ENCODE data around the gene TRPM6.
A peak's percentile ranks its signal among the peaks of the same experiment; 100 is the strongest.
"Not testable (repeated sequence)": the region's sequence is repeated elsewhere in the genome, so short reads cannot be mapped to it uniquely, and the experiment has no call there.

Gene TRPM6, protein sequence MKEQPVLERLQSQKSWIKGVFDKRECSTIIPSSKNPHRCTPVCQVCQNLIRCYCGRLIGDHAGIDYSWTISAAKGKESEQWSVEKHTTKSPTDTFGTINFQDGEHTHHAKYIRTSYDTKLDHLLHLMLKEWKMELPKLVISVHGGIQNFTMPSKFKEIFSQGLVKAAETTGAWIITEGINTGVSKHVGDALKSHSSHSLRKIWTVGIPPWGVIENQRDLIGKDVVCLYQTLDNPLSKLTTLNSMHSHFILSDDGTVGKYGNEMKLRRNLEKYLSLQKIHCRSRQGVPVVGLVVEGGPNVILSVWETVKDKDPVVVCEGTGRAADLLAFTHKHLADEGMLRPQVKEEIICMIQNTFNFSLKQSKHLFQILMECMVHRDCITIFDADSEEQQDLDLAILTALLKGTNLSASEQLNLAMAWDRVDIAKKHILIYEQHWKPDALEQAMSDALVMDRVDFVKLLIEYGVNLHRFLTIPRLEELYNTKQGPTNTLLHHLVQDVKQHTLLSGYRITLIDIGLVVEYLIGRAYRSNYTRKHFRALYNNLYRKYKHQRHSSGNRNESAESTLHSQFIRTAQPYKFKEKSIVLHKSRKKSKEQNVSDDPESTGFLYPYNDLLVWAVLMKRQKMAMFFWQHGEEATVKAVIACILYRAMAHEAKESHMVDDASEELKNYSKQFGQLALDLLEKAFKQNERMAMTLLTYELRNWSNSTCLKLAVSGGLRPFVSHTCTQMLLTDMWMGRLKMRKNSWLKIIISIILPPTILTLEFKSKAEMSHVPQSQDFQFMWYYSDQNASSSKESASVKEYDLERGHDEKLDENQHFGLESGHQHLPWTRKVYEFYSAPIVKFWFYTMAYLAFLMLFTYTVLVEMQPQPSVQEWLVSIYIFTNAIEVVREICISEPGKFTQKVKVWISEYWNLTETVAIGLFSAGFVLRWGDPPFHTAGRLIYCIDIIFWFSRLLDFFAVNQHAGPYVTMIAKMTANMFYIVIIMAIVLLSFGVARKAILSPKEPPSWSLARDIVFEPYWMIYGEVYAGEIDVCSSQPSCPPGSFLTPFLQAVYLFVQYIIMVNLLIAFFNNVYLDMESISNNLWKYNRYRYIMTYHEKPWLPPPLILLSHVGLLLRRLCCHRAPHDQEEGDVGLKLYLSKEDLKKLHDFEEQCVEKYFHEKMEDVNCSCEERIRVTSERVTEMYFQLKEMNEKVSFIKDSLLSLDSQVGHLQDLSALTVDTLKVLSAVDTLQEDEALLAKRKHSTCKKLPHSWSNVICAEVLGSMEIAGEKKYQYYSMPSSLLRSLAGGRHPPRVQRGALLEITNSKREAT (N-terminal part only)

DNA sequence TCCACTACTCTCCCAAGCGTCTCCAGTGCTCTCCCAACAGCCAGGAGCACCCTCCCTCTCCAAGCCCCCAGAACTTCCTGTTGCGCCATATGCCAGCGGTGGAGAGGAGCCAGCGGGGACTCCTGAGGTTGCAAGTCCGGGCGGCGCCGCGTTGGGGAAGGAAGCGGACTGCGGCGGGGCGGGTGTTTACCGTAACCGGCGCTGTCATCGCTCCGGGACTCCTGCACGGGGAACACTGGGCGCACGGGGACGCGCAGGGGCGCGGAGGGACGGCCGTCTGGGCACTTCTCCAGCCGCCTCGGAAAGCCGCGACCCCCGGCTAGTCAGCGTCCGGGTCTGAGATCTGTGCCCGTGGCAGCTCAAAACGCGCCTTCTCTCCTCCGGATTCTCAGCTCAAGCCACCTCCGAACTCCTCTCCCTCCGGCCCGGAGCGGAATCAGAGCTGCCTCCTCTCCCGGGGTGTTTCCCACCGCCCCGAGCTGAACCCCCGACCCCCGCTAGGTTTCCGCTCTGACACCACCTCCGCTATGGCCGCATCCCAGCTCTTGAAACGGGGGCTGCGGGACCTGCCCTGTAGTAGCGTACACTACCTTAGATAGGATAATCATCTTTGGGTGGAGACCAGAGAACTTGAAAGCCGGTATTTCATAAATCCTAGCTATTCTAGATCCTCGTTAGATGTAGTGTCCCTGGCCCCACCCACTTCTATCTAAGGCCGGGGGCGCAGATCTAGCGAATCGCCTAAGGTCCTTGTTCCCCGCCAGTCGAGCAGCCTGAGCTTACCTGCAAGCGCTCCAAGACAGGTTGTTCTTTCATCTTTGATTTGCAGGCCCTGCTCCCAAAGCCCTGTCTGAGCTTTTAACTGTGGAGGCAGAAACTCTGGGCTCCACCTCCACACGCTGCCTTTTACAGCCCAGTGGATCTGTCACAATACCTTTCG lies at the start of gene TRPM6:
Gene TRPM6, minus strand, starts transcription at position 881 of the 940 bp plus-strand sequence. Its CDS starts 65 bp downstream, at position 816.
- DNase-seq (ENCODE audit: insufficient read length, low spot score) (peak; percentile 61), FAIRE-seq (no peak)
- no peak for TF ChIP-seq POLR2A (IDR thresholded peaks at IDR 0.05; ENCODE audit: low read depth, low read length)

DNA sequence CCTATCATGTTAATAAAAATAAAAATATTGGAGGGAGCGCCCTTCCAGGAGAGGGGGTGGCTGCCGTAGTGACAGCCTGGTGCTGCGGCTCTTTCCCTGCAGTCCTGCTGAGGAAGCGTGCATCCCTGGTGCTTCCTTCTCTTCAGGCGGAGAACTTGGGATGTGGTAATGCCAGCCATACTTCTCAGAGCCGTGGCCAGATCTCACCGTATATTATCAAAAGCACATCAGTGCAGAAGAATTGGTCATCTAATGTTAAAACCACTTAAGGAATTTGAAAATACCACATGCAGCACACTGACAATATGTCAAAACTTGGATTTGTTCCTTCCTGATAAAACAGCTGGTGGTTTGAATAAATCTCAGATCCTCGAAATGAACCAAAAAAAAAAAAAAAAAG lies 47.3 kb upstream of the TRPM6 start:
- DNase-seq (ENCODE audit: insufficient read length, low spot score) (no peak), FAIRE-seq (peak; percentile 62)
- no peak for TF ChIP-seq POLR2A (IDR thresholded peaks at IDR 0.05; ENCODE audit: low read depth, low read length)

DNA sequence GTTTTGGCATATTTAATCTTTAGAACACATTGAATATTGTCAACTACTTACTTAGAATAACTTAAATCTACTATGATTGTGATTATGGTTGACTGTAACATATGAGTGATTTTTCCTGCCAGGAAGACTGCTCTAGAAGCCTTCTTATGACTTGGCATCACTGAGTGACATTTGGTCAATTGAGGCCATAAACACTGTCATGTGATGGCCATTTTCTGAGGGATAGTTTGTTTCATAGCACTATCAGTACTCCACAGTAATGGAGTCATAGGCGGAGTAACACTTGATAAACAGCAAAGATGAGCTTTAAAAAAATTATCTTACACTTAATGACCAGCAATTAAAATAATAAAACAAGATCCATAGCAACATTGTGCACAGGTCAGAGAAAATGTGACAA lies 34.0 kb upstream of the TRPM6 start:
- DNase-seq (ENCODE audit: insufficient read length, low spot score), result no peak
- FAIRE-seq, result no peak
- TF ChIP-seq POLR2A (IDR thresholded peaks at IDR 0.05; ENCODE audit: low read depth, low read length), result no peak

DNA sequence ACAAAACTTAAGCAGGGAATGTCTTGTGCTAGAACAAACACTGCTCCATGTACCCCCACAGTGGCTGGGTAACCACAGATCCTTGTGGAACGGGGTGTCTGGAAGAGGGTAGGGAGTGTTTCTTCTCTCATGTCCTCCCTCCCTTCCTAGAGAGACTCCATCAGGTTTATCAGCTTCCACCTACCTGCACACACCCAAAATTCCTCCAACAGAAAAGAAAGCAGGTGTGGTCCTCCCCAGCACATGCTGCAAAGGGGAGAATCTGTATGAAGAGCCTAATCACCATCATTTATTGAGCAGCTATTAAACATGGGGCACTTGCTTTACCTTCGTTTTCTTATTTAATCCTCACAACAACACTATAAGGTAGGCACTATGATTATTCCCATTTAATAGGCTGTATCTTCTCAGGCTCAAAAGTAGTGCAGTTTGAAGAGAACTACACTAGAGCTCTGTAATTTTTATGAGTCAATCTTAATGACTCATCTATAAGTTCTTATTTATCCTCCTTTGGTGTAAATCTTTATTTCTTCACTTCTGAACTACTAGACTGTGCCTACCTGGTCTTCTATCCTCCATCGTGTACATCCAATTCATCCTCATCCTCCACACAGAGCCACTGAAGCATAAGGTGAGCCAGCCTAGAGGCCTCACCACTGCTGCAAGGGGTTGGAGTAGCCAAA lies 33.4 kb upstream of the TRPM6 start:
- DNase-seq (ENCODE audit: insufficient read length, low spot score) (no peak), FAIRE-seq (no peak)
- no peak for TF ChIP-seq POLR2A (IDR thresholded peaks at IDR 0.05; ENCODE audit: low read depth, low read length)

DNA sequence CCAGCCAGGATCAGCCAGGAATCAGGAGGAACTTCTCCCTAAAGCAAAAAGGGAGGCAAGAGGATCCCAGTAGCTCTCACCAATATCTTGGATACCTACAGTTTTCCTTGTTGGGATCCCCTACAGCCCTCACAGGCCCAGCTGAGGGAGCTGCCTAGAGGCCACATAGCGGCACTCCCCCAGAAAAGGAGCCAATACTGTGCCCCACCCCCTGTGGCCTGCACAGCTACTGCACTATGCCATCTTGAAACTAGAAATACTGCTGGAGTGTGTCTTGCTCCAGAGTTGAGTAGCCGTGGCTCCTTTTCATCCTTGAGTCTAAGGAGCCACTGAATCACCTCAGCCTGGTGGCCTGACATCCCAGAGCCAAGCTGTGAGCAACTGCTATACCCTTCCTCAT lies 22.3 kb upstream of the TRPM6 start:
- FAIRE-seq (no peak), DNase-seq (ENCODE audit: insufficient read length, low spot score) (no peak)
- TF ChIP-seq POLR2A (IDR thresholded peaks at IDR 0.05; ENCODE audit: low read depth, low read length), result no peak

DNA sequence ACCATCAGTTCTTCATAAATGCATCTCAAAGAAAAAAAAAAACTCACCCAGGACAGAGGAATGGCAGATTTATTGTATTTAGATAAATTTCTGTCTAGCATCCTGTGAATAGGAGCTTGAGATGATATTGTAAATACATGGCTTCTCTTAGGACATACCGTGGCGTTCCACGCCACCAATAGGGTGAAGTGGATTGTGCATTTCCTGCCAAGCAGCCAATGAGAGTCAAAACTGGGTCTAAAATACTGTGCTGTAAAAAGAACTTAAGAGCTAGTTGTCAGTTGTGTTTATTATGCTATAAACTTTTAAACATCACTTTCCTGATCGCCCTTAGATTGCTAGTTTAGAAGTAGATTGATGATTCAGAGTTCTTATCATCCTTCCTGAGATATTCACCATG lies 20.9 kb upstream of the TRPM6 start:
- TF ChIP-seq POLR2A (IDR thresholded peaks at IDR 0.05; ENCODE audit: low read depth, low read length), result no peak
- FAIRE-seq (no peak), DNase-seq (ENCODE audit: insufficient read length, low spot score) (no peak)

DNA sequence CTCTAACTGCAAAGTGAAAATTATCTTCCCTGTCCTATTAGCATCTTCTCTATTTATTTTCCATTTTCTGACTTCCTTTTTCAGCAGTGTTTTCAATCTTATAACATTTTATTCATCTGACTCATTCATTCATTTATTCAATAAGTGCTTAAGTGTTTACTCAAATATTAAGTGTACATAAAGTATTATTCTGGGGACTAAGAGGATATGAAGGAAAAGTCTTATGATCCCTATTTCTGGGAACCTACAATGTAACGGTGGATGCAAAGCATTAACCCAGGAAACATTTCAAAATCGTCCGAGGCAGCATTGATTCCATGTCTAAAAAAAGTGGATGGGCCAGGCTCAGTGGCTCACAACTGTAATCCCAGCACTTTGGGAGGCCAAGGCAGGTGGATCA lies 19.4 kb upstream of the TRPM6 start:
- TF ChIP-seq POLR2A (IDR thresholded peaks at IDR 0.05; ENCODE audit: low read depth, low read length), result no peak
- DNase-seq (ENCODE audit: insufficient read length, low spot score), result no peak
- FAIRE-seq, result no peak

DNA sequence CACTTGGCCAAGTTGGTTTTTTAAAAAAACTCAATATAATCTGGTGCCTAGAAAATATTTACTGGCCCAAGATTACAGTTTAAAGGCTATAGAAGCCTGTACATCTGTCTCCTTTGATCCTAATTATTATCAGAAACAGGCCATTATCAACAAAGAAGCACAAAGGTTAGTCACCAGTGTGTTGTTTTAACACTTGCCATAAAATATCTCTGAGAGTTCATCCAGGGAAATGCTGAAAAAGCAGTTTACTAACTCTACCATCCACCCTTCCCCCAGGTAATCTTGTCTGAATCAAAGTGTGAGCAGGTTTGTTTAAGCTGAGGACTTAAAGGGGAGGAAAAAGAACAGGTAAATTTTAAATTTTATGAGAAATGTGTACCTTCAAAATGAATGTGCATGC lies 13.3 kb upstream of the TRPM6 start:
- no peak for TF ChIP-seq POLR2A (IDR thresholded peaks at IDR 0.05; ENCODE audit: low read depth, low read length)
- no peak for FAIRE-seq

DNA sequence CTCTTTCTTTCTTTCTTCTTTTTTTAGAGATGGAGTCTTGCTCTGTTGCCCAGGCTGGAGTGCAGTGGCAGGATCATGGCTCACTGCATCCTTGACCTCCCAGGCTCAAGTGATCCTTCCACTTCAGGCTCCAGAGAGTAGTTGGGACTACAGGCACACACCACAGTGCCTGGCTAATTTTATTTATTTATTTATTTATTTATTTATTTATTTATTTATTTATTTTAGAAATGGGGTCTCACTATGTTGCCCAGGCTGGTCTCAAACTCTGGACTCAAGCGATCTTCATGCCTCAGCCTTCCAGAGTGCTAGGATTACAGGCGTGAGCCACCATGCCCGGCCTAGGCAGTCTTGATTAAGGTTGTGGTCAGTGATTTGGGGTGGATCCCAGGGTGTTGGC lies 728 bp upstream of the TRPM6 start:
- FAIRE-seq; DNase-seq (ENCODE audit: insufficient read length, low spot score): not testable (repeated sequence)

More for the DNA sequence above, 13.3 kb upstream of the TRPM6 start:
- no peak for DNase-seq (ENCODE audit: insufficient read length, low spot score)

DNA sequence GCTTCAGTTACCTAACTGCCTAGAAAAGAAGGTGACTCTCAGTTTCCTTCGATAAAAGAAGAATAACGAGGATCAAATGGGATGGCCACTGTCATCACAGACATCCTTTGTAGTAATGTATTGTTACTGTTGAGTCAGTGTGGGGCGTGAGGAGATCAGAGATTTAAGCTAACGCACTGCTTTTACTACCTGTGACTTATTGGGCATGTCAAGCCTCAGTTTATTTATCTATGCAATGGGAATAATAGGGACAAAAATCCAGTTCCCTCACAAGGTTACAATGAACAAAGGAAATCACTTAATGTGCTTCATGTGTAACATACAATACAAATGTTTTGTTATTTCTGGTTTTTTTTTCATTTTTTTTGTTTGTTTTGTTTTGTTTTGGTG lies 255 bp upstream of the TRPM6 start:
- DNase-seq (ENCODE audit: insufficient read length, low spot score) (no peak), FAIRE-seq (no peak)
- no peak for TF ChIP-seq POLR2A (IDR thresholded peaks at IDR 0.05; ENCODE audit: low read depth, low read length)

DNA sequence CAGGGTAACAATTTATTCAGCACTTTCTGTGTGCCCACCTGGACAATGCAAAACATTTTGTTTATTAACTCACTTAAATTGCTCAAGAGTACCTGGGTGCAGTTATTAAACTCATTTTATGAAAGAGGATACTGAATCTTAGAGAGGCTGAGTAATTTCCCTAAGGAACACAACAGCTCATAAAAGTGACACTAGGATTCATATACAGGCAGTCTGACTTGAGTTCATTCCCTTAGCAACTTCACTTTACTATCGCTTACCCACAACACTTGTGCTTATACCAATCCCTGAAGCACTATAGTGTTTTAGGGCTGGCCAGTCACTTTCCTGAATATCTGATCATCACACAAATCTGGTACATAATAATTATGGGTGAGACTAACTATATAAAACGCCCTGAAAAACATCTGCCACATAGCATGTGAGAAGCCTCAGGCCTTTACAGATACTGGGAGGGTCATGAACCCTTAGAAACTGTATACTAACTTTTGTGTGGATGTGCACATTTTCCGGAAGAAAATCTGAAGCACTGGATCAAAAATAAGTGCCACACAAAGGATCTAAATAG lies 11.3 kb downstream of the TRPM6 start:
- no peak for DNase-seq (ENCODE audit: insufficient read length, low spot score)
- TF ChIP-seq POLR2A (IDR thresholded peaks at IDR 0.05; ENCODE audit: low read depth, low read length), result no peak
- no peak for FAIRE-seq

DNA sequence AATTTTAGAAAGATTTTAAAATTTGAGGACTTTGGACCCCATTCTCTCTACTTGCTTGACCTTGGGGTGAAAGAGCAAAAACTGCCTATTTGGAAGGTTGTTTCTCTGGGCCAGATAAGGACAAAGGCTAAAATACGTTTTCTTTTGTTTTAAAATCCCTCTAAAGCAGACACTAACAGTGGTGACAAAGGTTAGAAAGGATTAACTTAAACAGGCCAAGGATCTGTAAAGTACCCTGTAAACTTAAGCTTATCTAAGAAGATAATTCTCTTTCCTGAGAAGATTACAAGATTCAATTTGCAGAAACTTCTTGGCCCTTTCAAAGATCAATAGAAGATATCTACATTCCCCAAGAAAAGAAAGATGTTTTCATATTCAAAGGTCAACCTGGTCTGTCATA lies 12.1 kb downstream of the TRPM6 start:
- FAIRE-seq, result no peak
- no peak for DNase-seq (ENCODE audit: insufficient read length, low spot score)
- TF ChIP-seq POLR2A (IDR thresholded peaks at IDR 0.05; ENCODE audit: low read depth, low read length), result no peak

Measured in H54 (cell line).